Measurements from ENCODE around the gene TLR2. TPM values are rescaled to one million over a fixed set of nuclear protein-coding genes. Genes with fewer than 3 reads are reported as not detected.

Gene TLR2
- polyA plus RNA-seq, 1 donor (not counting 4 experiments of a cell fraction or from before 2014, with no cell fraction given) = 1.8 TPM

DNA sequence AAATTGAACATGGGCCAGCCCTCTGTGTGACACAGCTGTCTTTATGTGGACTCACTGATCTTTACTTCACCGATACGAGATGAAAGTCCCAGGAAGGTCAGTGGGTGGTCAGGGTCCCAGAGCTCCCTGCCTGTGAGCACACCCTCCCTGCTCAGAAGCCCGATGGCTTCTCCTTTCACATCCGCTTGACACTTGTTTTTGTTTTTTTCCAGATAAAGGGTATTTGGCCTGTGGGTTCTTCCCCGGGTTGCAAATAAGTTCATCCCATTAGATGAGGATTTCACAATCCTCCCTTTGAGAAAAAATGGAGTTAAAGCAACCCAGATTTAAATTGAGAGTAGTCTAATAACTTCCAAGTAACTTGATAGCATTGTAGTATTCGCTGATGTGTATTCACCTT is 48.2 kb upstream of the TLR2 start:
- no peaks in the 10 kb centered on the region for H3K9me1 ChIP-seq (ENCODE audit: control insufficient read depth, extremely low read depth, insufficient read depth, low read length)
- no peaks in the 10 kb centered on the region for H4K20me1 ChIP-seq (ENCODE audit: control insufficient read depth, extremely low read depth, insufficient read depth, low read length)
- peaks cover 8 to 19% of the 10 kb centered on the region in 2 experiments for H3K36me3 ChIP-seq (ENCODE audit: control insufficient read depth in 2 of 2, extremely low read depth in 1 of 2, insufficient read depth in 2 of 2, low read length in 2 of 2)
- dilution Hi-C loops (cut with MboI; ENCODE audit: extremely low pct_ligation_motif_present, low sequenced_read_pairs) = no loop called here
- TF ChIP-seq, protein P1, sequence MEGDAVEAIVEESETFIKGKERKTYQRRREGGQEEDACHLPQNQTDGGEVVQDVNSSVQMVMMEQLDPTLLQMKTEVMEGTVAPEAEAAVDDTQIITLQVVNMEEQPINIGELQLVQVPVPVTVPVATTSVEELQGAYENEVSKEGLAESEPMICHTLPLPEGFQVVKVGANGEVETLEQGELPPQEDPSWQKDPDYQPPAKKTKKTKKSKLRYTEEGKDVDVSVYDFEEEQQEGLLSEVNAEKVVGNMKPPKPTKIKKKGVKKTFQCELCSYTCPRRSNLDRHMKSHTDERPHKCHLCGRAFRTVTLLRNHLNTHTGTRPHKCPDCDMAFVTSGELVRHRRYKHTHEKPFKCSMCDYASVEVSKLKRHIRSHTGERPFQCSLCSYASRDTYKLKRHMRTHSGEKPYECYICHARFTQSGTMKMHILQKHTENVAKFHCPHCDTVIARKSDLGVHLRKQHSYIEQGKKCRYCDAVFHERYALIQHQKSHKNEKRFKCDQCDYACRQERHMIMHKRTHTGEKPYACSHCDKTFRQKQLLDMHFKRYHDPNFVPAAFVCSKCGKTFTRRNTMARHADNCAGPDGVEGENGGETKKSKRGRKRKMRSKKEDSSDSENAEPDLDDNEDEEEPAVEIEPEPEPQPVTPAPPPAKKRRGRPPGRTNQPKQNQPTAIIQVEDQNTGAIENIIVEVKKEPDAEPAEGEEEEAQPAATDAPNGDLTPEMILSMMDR (optimal IDR thresholded peaks at IDR 0.05 in 1 of 3, IDR thresholded peaks at IDR 0.05 in 1 of 3, conservative IDR thresholded peaks at IDR 0.05 in 1 of 3; ENCODE audit: extremely low read depth in 1 of 3, insufficient read depth in 2 of 3, low read length in 3 of 3) = no peak
- TF ChIP-seq EZH2 (IDR thresholded peaks at IDR 0.05; ENCODE audit: low read length) = no peak
- no peak overlapping the region for H3K27ac ChIP-seq (ENCODE audit: control insufficient read depth, insufficient read depth, low read length)
- FAIRE-seq (no peak), DNase-seq (ENCODE audit: low read depth, low spot score) (no peak)
- H3K4me1 ChIP-seq (ENCODE audit: control insufficient read depth, extremely low read depth, insufficient read depth, low read length) = no peaks in the 10 kb centered on the region
- H3K4me3 ChIP-seq (ENCODE audit: control insufficient read depth in 2 of 3, extremely low read depth in 1 of 3, insufficient read depth in 2 of 3, low read depth in 1 of 3, low read length in 3 of 3) = no peak overlapping the region
- no peak overlapping the region for H3K9ac ChIP-seq (ENCODE audit: control insufficient read depth, extremely low read depth, insufficient read depth, low read length)
- H3K4me2 ChIP-seq (ENCODE audit: control insufficient read depth, extremely low read depth, insufficient read depth, low read depth, low read length) = no peak overlapping the region
- H3K79me2 ChIP-seq (ENCODE audit: control insufficient read depth, insufficient read depth, low read length) = no peaks in the 10 kb centered on the region
- H3K27me3 ChIP-seq (ENCODE audit: control insufficient read depth, extremely low read depth, insufficient read depth, low read length) = no peaks in the 10 kb centered on the region
- H3K9me3 ChIP-seq (ENCODE audit: control insufficient read depth, low read depth, low read length) = no peaks in the 10 kb centered on the region
- no peak overlapping the region for H2AFZ ChIP-seq (ENCODE audit: control insufficient read depth, low read length)

DNA sequence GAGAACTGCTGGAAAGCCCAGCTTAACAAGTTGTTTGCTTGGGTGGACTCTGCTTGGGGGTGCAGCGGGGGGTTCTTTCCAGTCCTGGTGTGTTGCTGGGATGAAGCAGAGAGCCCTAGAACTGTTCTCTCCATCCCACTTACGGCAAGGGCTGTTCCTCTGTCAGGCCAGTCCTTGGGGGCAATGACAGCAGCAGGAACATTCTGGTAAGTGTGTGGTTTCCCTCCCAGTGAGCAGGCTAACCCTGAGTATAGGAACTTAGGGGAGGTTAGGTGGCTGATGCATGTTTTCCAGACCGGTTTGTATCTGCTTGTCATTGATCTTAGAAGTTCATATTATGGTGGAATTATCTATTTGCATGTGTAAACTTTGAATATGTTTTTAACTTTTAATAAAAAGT is 46.9 kb upstream of the TLR2 start:
- no peak overlapping the region for H2AFZ ChIP-seq (ENCODE audit: control insufficient read depth, low read length)
- H3K4me1 ChIP-seq (ENCODE audit: control insufficient read depth, extremely low read depth, insufficient read depth, low read length) = no peaks in the 10 kb centered on the region
- no peaks in the 10 kb centered on the region for H3K9me1 ChIP-seq (ENCODE audit: control insufficient read depth, extremely low read depth, insufficient read depth, low read length)
- H3K27ac ChIP-seq (ENCODE audit: control insufficient read depth, insufficient read depth, low read length) = no peak overlapping the region
- dilution Hi-C loops (cut with MboI; ENCODE audit: extremely low pct_ligation_motif_present, low sequenced_read_pairs) = no loop called here
- no peak overlapping the region for H3K4me2 ChIP-seq (ENCODE audit: control insufficient read depth, extremely low read depth, insufficient read depth, low read depth, low read length)
- no peak for TF ChIP-seq EZH2 (IDR thresholded peaks at IDR 0.05; ENCODE audit: low read length)
- TF ChIP-seq, protein P1 (optimal IDR thresholded peaks at IDR 0.05 in 1 of 3, IDR thresholded peaks at IDR 0.05 in 1 of 3, conservative IDR thresholded peaks at IDR 0.05 in 1 of 3; ENCODE audit: extremely low read depth in 1 of 3, insufficient read depth in 2 of 3, low read length in 3 of 3) = no peak
- peaks cover 5 to 19% of the 10 kb centered on the region in 2 experiments for H3K36me3 ChIP-seq (ENCODE audit: control insufficient read depth in 2 of 2, extremely low read depth in 1 of 2, insufficient read depth in 2 of 2, low read length in 2 of 2)
- H3K9me3 ChIP-seq (ENCODE audit: control insufficient read depth, low read depth, low read length) = no peaks in the 10 kb centered on the region
- no peak overlapping the region for H3K9ac ChIP-seq (ENCODE audit: control insufficient read depth, extremely low read depth, insufficient read depth, low read length)
- H4K20me1 ChIP-seq (ENCODE audit: control insufficient read depth, extremely low read depth, insufficient read depth, low read length) = no peaks in the 10 kb centered on the region
- no peak for FAIRE-seq
- no peak for DNase-seq (ENCODE audit: low read depth, low spot score)
- no peak overlapping the region for H3K4me3 ChIP-seq (ENCODE audit: control insufficient read depth in 2 of 3, extremely low read depth in 1 of 3, insufficient read depth in 2 of 3, low read depth in 1 of 3, low read length in 3 of 3)
- H3K79me2 ChIP-seq (ENCODE audit: control insufficient read depth, insufficient read depth, low read length) = no peaks in the 10 kb centered on the region
- no peaks in the 10 kb centered on the region for H3K27me3 ChIP-seq (ENCODE audit: control insufficient read depth, extremely low read depth, insufficient read depth, low read length)
